MM.1S (cell line): ENCODE measurements around the gene BACE1.

Experiments
- CTCF ChIP-seq: fragments of 300-600 bp; sonication (generic); IDR thresholded peaks from 2 replicates; pipeline ENCODE4 v1.5.1; 2016; ENCODE audit warnings: antibody characterized with exemption, low read length, mixed read lengths
- EZH2 ChIP-seq: fragments of 300-600 bp; sonication (generic); optimal IDR thresholded peaks from 2 replicates; pipeline ENCODE3; 2017; ENCODE audit warnings: low read depth, mild to moderate bottlenecking, antibody characterized with exemption, low read length, mixed read lengths
- EZH2phosphoT487 ChIP-seq: fragments of 300-600 bp; sonication (generic); IDR thresholded peaks from 2 replicates; pipeline ENCODE4 v1.6.1; 2018; ENCODE audit warnings: antibody characterized with exemption, low read length

GRCh38 chr11:117259417-117259816, 56.6 kb downstream of the BACE1 start:
- TF ChIP-seq CTCF = no peak
- no peak for TF ChIP-seq EZH2
- no peak for TF ChIP-seq EZH2phosphoT487
